Natural killer cell (primary cell): Measurements from ENCODE around the gene ZNF512. TPM values are rescaled to one million over a fixed set of nuclear protein-coding genes. Genes with fewer than 3 reads are reported as not detected.

Source experiments
- ATAC-seq, 3 donors: fragments of 150-1000 bp in 2 of 3; fragments of 200-7000 bp in 1 of 3; cut with Tn5 transposase; 1 replicate in 1 of 3; 2 replicates in 2 of 3; pipeline ENCODE4 v1.10.0; 2021; ENCODE audit warnings: mild to moderate bottlenecking in 2 of 3, moderate library complexity in 2 of 3
- DNase-seq, 2 donors: peaks; one replicate each; pipeline versions ENCODE4 v3.0.0 to v3.0.0-alpha.2; 2013 to 2021; ENCODE audit warnings: mixed read lengths in 1 of 2
- H3K27ac ChIP-seq: one replicate; pipeline ENCODE4 v1.5.1; 2013; ENCODE audit warnings: mild to moderate bottlenecking, low read length
- H3K27me3 ChIP-seq: one replicate; pipeline ENCODE4 v1.6.1; 2013; ENCODE audit warnings: low read length; ENCODE audit not compliant: control insufficient read depth, insufficient read depth
- H3K36me3 ChIP-seq: one replicate; pipeline ENCODE4 v1.6.1; 2013; ENCODE audit warnings: low read length; ENCODE audit not compliant: control insufficient read depth, insufficient read depth
- H3K4me1 ChIP-seq: one replicate; pipeline ENCODE4 v1.6.1; 2013; ENCODE audit warnings: low read length; ENCODE audit not compliant: control insufficient read depth, insufficient read depth
- H3K4me3 ChIP-seq: one replicate; pipeline ENCODE4 v1.5.1; 2013; ENCODE audit warnings: low read length
- H3K9me3 ChIP-seq: one replicate; pipeline ENCODE4 v1.6.1; 2013; ENCODE audit warnings: low read length; ENCODE audit not compliant: control insufficient read depth, insufficient read depth
- H3K27ac Mint-ChIP-seq, 2 donors: one replicate each; pipeline ENCODE4 v1.8.0; 2022; ENCODE audit warnings: mild to moderate bottlenecking in 2 of 2, mixed read lengths in 2 of 2, moderate library complexity in 1 of 2
- H3K27me3 Mint-ChIP-seq, 2 donors: one replicate each; pipeline ENCODE4 v1.8.0; 2022; ENCODE audit warnings: low read depth in 2 of 2, mixed read lengths in 2 of 2
- H3K36me3 Mint-ChIP-seq: one replicate; pipeline ENCODE4 v1.8.0; 2022; ENCODE audit warnings: mixed read lengths
- H3K4me1 Mint-ChIP-seq, 2 donors: one replicate each; pipeline ENCODE4 v1.8.0; 2022; ENCODE audit warnings: mixed read lengths in 2 of 2
- H3K4me3 Mint-ChIP-seq: one replicate; pipeline ENCODE4 v1.8.0; 2022; ENCODE audit warnings: mild to moderate bottlenecking, moderate library complexity, mixed read lengths
- H3K9me3 Mint-ChIP-seq, 2 donors: one replicate each; pipeline ENCODE4 v1.8.0; 2022; ENCODE audit warnings: mixed read lengths in 2 of 2
- CTCF ChIP-seq: fragments of 200-600 bp; IDR thresholded peaks from one replicate; pipeline ENCODE4 v1.8.0; 2022; ENCODE audit warnings: antibody characterized with exemption
- WGBS: methylation state at CpG from one replicate; pipeline ENCODE4 v1.1.7; 2013; ENCODE audit warnings: missing lambda C conversion rate; ENCODE audit not compliant: insufficient coverage; 5-methylcytosine and 5-hydroxymethylcytosine counted together
- intact Hi-C: fragments of 100-400 bp; cut with micrococcal nuclease; formaldehyde crosslinking; loops from one replicate; pipeline ENCODE4 v1.14.2; 2022
- total RNA-seq, 4 donors: library from RNA; stranded (reverse); fragments of 120-200 nt in 1 of 4; gene quantifications; one replicate each; pipeline versions ENCODE4 v1.2.3 to v1.2.4, GENCODE V29; 2013 to 2022

Gene ZNF512
- total RNA-seq, 3 donors from 2014 or later (not counting 1 experiment from before 2014, with no cell fraction given): 26.5 to 40.9 (median 30.6) TPM

DNA sequence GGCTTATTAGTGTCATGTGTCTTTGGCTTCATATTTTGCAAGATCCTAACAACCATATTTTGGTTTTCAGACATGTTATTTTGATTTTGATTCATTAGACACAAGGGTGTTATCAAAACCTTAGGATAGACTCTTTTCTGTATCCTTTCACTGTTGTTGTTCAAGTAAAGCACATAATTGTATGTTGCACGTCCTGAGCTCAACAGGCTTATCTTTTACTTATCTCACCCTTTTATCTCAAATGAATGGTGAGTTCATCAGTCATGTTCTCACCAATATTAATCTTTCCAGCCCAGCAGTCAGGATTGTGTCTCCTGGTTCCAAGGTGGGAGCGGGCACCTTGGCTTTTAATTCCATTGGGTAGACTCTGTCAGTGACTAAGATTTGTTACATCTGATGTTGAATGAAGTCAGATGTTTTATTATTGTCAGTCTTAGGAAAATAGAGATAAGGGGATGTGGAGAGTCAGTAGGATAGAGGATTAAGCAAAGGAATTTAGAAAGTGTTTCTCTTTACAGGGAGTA, 57.9 kb downstream of the ZNF512 start:
- no peak for DNase-seq
- Histone ChIP-seq H3K9me3 (no peaks in the 10 kb centered on the region), H3K27me3 (no peaks in the 10 kb centered on the region), H3K36me3 (peaks cover 65% of the 10 kb centered on the region), H3K4me3 (no peak overlapping the region), H3K4me1 (no peaks in the 10 kb centered on the region), H3K27ac (no peak overlapping the region)
- intact Hi-C loops: no loop called here
- no peak for TF ChIP-seq CTCF
- H3K27ac Mint-ChIP-seq: no peak overlapping the region
- no peak for ATAC-seq
- H3K4me1 Mint-ChIP-seq: peaks cover 10 to 15% of the 10 kb centered on the region in 2 donors
- no peak overlapping the region for H3K4me3 Mint-ChIP-seq
- no peaks in the 10 kb centered on the region for H3K9me3 Mint-ChIP-seq
- no peaks in the 10 kb centered on the region for H3K27me3 Mint-ChIP-seq
- peaks cover 33% of the 10 kb centered on the region for H3K36me3 Mint-ChIP-seq
- 89% methylated on average over 2 of the region's 2 CpGs for WGBS

DNA sequence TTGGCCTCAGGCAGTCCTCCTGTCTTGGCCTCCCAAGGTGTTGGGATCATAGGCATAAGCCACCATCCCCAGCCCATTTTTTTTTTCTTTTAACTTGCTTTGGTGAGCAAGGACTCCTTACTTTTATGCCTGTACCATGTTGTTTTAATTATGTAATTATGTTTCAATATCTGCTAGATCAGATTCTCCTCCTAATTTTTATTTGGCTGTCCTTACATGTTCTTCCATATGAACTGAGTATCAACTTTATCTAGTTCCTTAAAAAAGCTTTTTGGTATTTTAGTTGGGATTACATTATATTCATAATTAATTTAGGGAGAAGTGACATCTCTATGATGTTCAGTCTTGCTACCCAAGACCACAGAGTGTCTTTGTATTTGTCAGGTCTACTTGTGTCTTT, 62.4 kb downstream of the ZNF512 start:
- H3K36me3 Mint-ChIP-seq: peaks cover 27% of the 10 kb centered on the region
- H3K9me3 Mint-ChIP-seq: no peaks in the 10 kb centered on the region

DNA sequence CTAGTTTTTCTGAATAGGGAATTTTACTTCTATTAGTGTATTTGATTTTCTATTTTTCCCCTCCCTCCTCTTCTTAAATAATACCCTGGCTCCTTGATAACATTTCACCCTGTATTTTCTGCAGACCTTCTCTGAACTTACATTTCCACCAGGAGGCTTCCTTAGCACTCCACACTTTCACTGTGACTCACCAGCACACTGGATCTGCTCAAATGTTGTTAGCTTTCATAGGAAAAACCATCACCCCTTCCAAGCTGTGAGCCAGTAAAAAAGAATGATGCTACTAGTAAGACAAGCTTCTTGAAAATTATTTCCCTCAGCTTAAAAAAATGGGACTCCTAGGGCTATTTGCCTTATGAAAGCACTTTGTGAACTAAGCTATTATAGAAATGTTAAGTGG, 64.4 kb downstream of the ZNF512 start:
- no peak overlapping the region for H3K27ac ChIP-seq
- H3K36me3 ChIP-seq: peaks cover 60% of the 10 kb centered on the region
- ATAC-seq (no peak), DNase-seq (no peak)
- peak overlapping the region; percentile 8 to 32 for H3K27ac Mint-ChIP-seq
- intact Hi-C loops: no loop called here
- no peaks in the 10 kb centered on the region for H3K9me3 ChIP-seq
- H3K4me3 Mint-ChIP-seq: no peak overlapping the region
- H3K9me3 Mint-ChIP-seq: no peaks in the 10 kb centered on the region
- H3K4me1 ChIP-seq: no peaks in the 10 kb centered on the region
- H3K27me3 Mint-ChIP-seq: no peaks in the 10 kb centered on the region
- no peaks in the 10 kb centered on the region for H3K4me1 Mint-ChIP-seq
- no peaks in the 10 kb centered on the region for H3K27me3 ChIP-seq
- H3K4me3 ChIP-seq: no peak overlapping the region
- peaks cover 21% of the 10 kb centered on the region for H3K36me3 Mint-ChIP-seq
- no peak for TF ChIP-seq CTCF

More for the DNA sequence above, 62.4 kb downstream of the ZNF512 start:
- Mint-ChIP-seq H3K4me3 (no peak overlapping the region), H3K4me1 (no peaks in the 10 kb centered on the region), H3K27ac (no peak overlapping the region), H3K27me3 (no peaks in the 10 kb centered on the region)
- no peak for TF ChIP-seq CTCF
- no peak for DNase-seq
- Histone ChIP-seq H3K36me3 (peaks cover 62% of the 10 kb centered on the region), H3K27ac (no peak overlapping the region), H3K9me3 (no peaks in the 10 kb centered on the region), H3K27me3 (no peaks in the 10 kb centered on the region), H3K4me1 (no peaks in the 10 kb centered on the region), H3K4me3 (no peak overlapping the region)
- intact Hi-C loops: no loop called here
- ATAC-seq: no peak

DNA sequence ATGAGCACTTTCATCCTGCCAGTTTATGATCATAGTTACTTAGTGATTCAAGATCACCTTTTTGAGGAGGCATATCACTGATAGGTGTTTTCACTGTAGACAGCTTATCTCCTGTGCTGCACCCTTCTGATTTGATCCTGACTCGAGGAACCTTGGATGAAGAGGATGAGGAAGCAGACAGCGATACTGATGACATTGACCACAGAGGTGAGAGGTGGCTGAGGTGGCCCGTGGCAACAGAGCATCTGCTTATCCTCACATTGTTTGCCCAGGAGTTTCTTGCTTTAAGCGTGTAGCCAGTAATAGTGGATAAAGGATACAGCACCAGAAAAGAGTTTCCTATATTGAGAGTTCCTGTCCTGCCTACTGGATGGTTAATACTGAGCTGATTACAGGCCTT, 64.9 kb downstream of the ZNF512 start:
- Mint-ChIP-seq H3K4me3 (no peak overlapping the region), H3K27ac (peak overlapping the region; percentile 8 to 32), H3K9me3 (no peaks in the 10 kb centered on the region), H3K27me3 (no peaks in the 10 kb centered on the region), H3K36me3 (peaks cover 21% of the 10 kb centered on the region), H3K4me1 (no peaks in the 10 kb centered on the region)
- DNase-seq (no peak), ATAC-seq (no peak)
- Histone ChIP-seq H3K27ac (no peak overlapping the region), H3K4me1 (no peaks in the 10 kb centered on the region), H3K4me3 (no peak overlapping the region), H3K27me3 (no peaks in the 10 kb centered on the region), H3K36me3 (peaks cover 61% of the 10 kb centered on the region), H3K9me3 (no peaks in the 10 kb centered on the region)
- intact Hi-C loops: no loop called here
- TF ChIP-seq CTCF: no peak
- WGBS: 90% methylated on average over 4 of the region's 4 CpGs
